SJCRH30 (cell line): ENCODE data around the gene RNF214. TPM values are rescaled to one million over a fixed set of nuclear protein-coding genes. Genes with fewer than 3 reads are reported as not detected.
"Not testable (repeated sequence)": the region's sequence is repeated elsewhere in the genome, so short reads cannot be mapped to it uniquely, and the experiment has no call there.

Experiments used
- DNase-seq, 2 experiments: peaks; one replicate each; pipeline ENCODE4 v3.0.0-alpha.2; 2015 to 2020
- H3K27ac ChIP-seq: fragments of 250-450 bp; sonication (Bioruptor Pico); 2 replicates; pipeline ENCODE4 v1.5.1; 2020; ENCODE audit warnings: mild to moderate bottlenecking, moderate library complexity
- H3K27me3 ChIP-seq: fragments of 250-450 bp; sonication (Bioruptor Pico); 2 replicates; pipeline ENCODE4 v1.5.1; 2020; ENCODE audit warnings: mild to moderate bottlenecking, moderate library complexity
- H3K36me3 ChIP-seq: fragments of 250-450 bp; sonication (Bioruptor Pico); 2 replicates; pipeline ENCODE4 v1.5.1; 2020; ENCODE audit warnings: mild to moderate bottlenecking, moderate library complexity
- H3K4me1 ChIP-seq: fragments of 250-450 bp; sonication (Bioruptor Pico); 2 replicates; pipeline ENCODE4 v1.5.1; 2020; ENCODE audit warnings: mild to moderate bottlenecking, moderate library complexity
- H3K4me3 ChIP-seq: fragments of 250-450 bp; sonication (Bioruptor Pico); 2 replicates; pipeline ENCODE4 v1.5.1; 2020; ENCODE audit warnings: mild to moderate bottlenecking, moderate library complexity
- H3K9me3 ChIP-seq: fragments of 250-450 bp; sonication (Bioruptor Pico); replicated peaks from 2 replicates; pipeline ENCODE4 v1.5.1; 2020; ENCODE audit warnings: mild to moderate bottlenecking, moderate library complexity
- total RNA-seq: library from RNA; depleted of rRNA; stranded (reverse); fragments of >200 nt; shearing (Covaris generic); gene quantifications from 2 replicates; pipeline ENCODE4 v1.2.3, GENCODE V29; 2014

Gene RNF214
- total RNA-seq, 1 experiment from 2014 or later, result 12.4 TPM

DNA sequence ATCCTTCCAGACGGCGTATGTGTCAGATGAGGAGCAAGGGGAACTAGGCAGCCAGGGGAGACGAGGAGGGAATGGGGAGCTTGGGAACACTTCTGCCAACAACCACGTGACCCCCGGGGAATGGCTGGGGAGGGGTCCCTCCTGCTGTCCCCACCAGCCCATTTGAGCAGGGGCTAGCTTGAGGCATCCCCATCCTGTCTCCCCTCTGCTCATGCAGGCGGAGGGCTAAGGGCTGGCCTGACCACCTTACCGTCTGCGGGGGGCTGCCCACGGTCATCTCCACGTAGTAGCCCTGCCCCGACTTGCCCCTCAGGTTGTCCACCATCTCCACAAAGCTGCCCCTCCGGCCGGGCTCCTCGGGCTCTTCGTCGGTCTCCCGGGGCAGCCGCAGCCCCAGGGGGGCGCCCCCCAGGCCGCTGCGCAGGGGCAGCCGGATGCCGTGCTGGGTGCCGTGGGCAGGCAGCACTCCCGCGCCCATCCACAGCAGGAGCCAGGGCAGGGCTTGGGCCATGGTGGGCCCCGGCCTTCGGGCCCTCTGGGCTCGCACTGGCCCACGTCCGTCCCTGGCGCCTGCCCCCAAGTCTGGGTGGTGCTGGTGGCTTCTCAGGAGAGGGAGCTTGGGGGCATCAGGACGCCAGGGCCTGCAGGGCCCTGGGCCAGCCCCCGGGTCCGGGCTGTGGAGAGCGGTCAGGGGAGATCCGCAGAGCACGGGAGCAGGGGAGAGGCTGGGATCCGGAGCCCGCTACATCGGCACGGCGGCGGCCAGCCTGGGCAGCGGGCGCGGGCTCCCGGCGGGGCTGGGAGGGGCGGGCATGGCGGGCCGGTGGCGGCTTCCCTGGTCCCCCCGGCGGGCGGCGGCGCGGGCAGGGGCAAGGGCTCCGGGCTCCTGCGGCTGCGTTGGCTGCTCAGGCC lies 83.1 kb downstream of the RNF214 start:
- Histone ChIP-seq H3K36me3 (no peaks in the 10 kb centered on the region), H3K4me3 (peak overlapping the region; percentile 74), H3K27ac (no peak overlapping the region), H3K4me1 (no peaks in the 10 kb centered on the region; the same call in 1 of the 2 replicates), H3K27me3 (no peaks in the 10 kb centered on the region), H3K9me3 (no peaks in the 10 kb centered on the region)
- DNase-seq, result peak; percentile 11 to 16

DNA sequence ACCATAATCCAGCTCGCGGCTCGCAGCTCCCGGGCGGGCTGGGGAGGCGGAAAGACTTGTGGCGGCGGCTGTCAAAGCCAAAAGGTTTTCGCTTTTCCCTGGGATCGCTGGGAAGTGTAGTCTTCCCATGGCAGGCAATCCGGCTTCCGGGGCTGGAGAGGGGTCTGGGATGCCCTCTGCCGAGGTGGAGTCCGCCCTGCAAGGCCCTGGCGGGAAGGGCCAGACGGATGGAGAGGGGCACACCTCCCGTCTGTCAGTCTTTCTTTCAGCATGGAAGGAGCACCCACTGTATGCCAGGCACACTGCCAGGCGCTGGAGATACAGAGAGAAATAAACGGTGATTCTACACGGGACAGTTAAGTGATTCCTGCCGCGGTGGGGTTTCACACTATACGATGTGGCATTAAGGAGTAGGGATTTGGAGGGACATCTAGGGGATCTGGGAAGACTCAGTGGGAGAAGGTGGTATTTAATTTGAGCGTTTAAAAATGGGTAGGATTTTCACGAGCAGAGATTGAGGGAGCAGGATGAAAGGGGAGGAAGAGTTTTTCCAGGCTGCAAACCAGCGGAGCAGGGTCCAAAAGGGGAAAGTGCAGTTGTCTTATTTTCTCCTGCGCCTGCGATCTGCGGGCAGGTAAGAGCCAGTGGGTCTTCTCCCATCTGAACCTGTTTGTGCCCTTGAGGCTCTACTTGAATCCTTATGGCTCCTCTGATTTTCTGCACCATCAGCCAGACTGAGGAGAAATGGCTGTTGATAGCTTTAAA lies 83.9 kb downstream of the RNF214 start, which contains the start of gene BACE1:
Gene BACE1 (minus strand): TSS at position 60 of the 765 bp plus-strand sequence. CDS start 461 bp downstream, outside the sequence.
- H3K9me3 ChIP-seq, result no peaks in the 10 kb centered on the region
- H3K4me1 ChIP-seq, result no peaks in the 10 kb centered on the region; the same call in 1 of the 2 replicates
- H3K36me3 ChIP-seq, result no peaks in the 10 kb centered on the region
- DNase-seq, result peak; percentile 83 to 84
- peak within 1 kb of the TSS; percentile 74 for H3K4me3 ChIP-seq
- H3K27ac ChIP-seq, result no peak within 1 kb of the TSS
- H3K27me3 ChIP-seq, result no peaks in the 10 kb centered on the region

DNA sequence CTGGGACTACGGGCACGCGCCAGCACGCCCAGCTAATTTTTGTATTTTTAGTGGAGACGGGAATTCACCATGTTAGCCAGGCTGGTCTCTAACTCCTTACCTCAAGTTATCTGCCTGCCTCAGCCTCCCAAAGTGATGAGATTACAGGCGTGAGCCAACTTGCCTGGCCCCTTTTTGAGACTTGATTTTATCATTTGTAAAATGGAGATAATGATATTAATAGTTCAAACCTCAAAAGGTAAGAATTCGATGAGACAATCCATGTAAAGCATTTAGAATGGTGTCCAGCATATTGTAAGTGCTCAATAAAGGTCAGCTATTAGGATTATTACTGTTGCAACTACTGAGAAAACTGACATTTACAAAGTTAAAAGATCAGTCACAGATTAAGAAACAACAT lies 86.3 kb downstream of the RNF214 start:
- Histone ChIP-seq H3K27ac (no peak overlapping the region), H3K4me1 (no peaks in the 10 kb centered on the region; the same call in 1 of the 2 replicates), H3K36me3 (no peaks in the 10 kb centered on the region)

GRCh38 chr11:117319214-117319840 lies 86.9 kb downstream of the RNF214 start:
- H3K4me3 ChIP-seq, result no peak overlapping the region
- H3K27ac ChIP-seq, result no peak overlapping the region
- H3K36me3 ChIP-seq, result no peaks in the 10 kb centered on the region
- no peaks in the 10 kb centered on the region for H3K9me3 ChIP-seq
- no peaks in the 10 kb centered on the region for H3K27me3 ChIP-seq
- no peak for DNase-seq
- no peaks in the 10 kb centered on the region; the same call in 1 of the 2 replicates for H3K4me1 ChIP-seq

More for the DNA sequence above, 86.3 kb downstream of the RNF214 start:
- DNase-seq, result no peak
- Histone ChIP-seq H3K9me3 (no peaks in the 10 kb centered on the region), H3K27me3 (no peaks in the 10 kb centered on the region), H3K4me3 (no peak overlapping the region)

DNA sequence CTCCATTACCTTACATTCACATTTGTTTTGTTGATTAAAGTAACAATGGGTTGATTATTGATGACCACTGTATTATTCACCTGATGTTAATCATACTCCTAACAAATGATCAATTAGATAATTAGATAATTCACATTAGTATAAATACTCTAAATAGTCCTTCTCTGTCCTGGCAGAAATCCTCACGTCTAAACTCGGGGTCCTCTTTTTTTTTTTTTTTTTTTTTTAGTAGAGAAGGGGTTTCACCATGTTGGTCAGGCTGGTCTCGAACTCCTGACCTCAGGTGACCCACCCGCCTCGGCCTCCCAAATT lies 94.7 kb downstream of the RNF214 start:
- not testable (repeated sequence) for H3K27ac ChIP-seq, H3K36me3 ChIP-seq, H3K4me1 ChIP-seq, H3K27me3 ChIP-seq, H3K9me3 ChIP-seq, DNase-seq
- H3K4me3 ChIP-seq, result peak overlapping the region; percentile 70

- H3K36me3 ChIP-seq, result no peaks in the 10 kb centered on the region
- peak within 1 kb of the TSS; percentile 37 for H3K27ac ChIP-seq
- H3K4me1 ChIP-seq, result no peaks in the 10 kb centered on the region
- no peaks in the 10 kb centered on the region for H3K9me3 ChIP-seq
- no peaks in the 10 kb centered on the region for H3K27me3 ChIP-seq
- peak within 1 kb of the TSS; percentile 70 for H3K4me3 ChIP-seq
- peak; percentile 91 to 92 for DNase-seq
Observed at GRCh38 chr11:117327567-117328374, 95.3 kb downstream of the RNF214 start, which contains the start of gene CEP164. CEP164 (plus strand) TSS chr11:117327854; CDS start chr11:117338587, 10,733 bp downstream.

DNA sequence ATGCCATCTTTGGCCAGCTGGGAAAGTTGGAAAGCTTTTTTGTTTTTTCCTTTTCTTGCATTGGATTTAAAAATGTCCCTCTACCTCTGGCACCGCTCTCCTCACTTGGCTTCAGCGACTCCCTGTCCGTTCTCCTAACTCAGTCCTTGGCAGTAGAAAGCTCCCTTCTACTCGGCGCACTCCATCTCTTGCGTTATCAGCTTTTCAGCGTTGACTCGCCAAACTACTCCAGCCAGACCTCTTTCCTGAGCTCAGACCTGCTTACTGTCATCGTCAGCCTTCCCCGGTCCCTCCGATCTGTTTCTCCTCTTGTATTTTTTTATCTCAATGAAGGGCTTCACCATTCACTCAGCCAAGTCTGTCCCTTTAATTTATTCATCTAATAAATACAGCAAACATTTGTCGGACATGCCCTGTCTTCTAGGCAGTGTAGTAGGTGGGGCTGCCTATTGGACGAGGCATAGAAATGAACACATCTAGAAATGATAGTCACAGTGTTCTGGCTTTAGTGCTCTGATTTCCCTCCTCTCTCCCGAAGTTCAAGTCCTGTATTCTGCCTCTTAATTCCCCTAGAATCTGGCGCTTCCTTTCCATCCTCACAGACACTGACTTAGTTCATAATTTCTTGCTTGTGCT lies 96.0 kb downstream of the RNF214 start:
- no peaks in the 10 kb centered on the region for H3K9me3 ChIP-seq
- no peaks in the 10 kb centered on the region for H3K27me3 ChIP-seq
- peak overlapping the region; percentile 70 for H3K4me3 ChIP-seq
- peak; percentile 9 to 44 for DNase-seq
- no peaks in the 10 kb centered on the region for H3K36me3 ChIP-seq
- H3K4me1 ChIP-seq, result no peaks in the 10 kb centered on the region
- peak overlapping the region; percentile 37 for H3K27ac ChIP-seq

DNA sequence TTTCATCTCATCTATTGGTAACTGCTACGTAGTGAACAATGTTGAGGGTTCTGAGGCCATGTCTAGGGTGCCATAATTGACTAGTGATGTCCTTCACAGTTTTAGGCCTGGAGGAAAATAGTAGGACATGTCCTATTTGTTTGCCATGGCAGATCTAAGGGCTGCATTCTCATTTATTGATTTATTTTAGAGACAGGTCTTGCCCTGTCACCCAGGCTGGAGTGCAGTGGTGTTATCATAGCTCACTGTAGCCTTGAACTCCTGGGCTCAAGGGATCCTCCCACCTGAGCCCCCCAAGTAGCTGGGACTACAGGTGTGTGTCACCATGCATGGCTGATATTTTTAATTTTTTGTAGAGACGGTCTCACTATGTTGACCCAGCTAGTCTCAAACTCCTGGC lies 100.4 kb downstream of the RNF214 start:
- Histone ChIP-seq H3K27ac (no peak overlapping the region), H3K9me3 (no peaks in the 10 kb centered on the region), H3K4me3 (no peak overlapping the region), H3K36me3 (no peaks in the 10 kb centered on the region), H3K4me1 (no peaks in the 10 kb centered on the region), H3K27me3 (no peaks in the 10 kb centered on the region)
- no peak for DNase-seq

GRCh38 chr11:117333917-117334316 lies 101.4 kb downstream of the RNF214 start:
- H3K27ac ChIP-seq, result no peak overlapping the region
- no peak for DNase-seq

DNA sequence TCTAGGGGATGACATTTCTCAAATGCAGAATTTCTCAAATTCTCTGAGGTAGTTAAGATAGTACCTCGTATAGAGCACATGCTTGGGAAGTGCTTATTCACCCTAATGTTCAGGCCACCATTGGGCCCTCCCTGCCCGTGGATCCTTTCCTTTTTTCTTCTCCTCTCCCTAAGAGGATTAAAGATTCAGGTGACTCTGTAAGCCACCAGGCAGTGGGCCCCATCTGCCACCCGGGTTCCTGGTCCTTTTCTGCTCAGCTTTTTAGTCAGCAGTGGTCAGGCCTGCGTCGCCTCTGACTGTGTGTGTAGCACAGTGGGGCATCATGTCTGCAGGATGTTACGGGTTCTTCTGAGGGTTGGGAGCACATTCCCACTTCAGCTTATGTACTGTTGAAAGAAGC lies 102.4 kb downstream of the RNF214 start:
- no peak overlapping the region for H3K4me3 ChIP-seq
- no peaks in the 10 kb centered on the region for H3K36me3 ChIP-seq
- H3K9me3 ChIP-seq, result no peaks in the 10 kb centered on the region
- DNase-seq, result no peak
- no peaks in the 10 kb centered on the region for H3K27me3 ChIP-seq
- H3K4me1 ChIP-seq, result no peaks in the 10 kb centered on the region
- H3K27ac ChIP-seq, result no peak overlapping the region

More at GRCh38 chr11:117333917-117334316, 101.4 kb downstream of the RNF214 start:
- H3K36me3 ChIP-seq, result no peaks in the 10 kb centered on the region
- H3K4me3 ChIP-seq, result no peak overlapping the region
- H3K9me3 ChIP-seq, result no peaks in the 10 kb centered on the region
- no peaks in the 10 kb centered on the region for H3K27me3 ChIP-seq
- no peaks in the 10 kb centered on the region for H3K4me1 ChIP-seq

DNA sequence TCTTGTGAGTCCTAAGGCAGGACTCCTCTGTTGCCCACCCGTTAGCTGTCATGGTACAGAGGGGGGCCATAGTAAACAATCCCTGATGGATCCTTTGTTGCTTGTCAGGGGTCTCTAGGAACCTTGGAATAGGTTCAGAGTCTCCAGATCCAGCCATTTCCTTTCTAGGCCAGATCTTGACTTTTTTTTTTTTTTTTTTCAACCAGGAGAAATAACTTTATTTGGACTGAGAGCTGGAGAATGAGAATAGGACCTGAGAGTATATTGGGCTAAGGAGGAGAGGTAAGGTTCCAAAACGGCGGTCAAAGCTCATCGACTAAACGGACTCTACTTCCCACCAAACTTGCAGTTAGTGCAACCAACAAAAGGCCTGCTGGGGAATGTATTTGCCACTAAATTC lies 102.9 kb downstream of the RNF214 start:
- H3K4me1 ChIP-seq, result no peaks in the 10 kb centered on the region
- H3K4me3 ChIP-seq, result no peak overlapping the region
- DNase-seq, result no peak

More for the DNA sequence above, 102.9 kb downstream of the RNF214 start:
- Histone ChIP-seq H3K27ac (no peak overlapping the region), H3K27me3 (no peaks in the 10 kb centered on the region), H3K9me3 (no peaks in the 10 kb centered on the region), H3K36me3 (no peaks in the 10 kb centered on the region)
